SK-N-SH treated with all-trans-retinoic acid at 6 μM for 48 hours (cell line): ENCODE data around the gene GALC.

Source experiments
- ATAC-seq: fragments of 200-7000 bp; cut with Tn5 transposase; 3 replicates; pipeline ENCODE4 v1.9.1; 2020; ENCODE audit warnings: mild to moderate bottlenecking, moderate library complexity
- ARNTL ChIP-seq: fragments of 450-650 bp; formaldehyde crosslinking; IDR thresholded peaks from 2 replicates; pipeline ENCODE4 v1.5.0; 2020; ENCODE audit warnings: low read depth, mild to moderate bottlenecking, moderate library complexity, borderline replicate concordance
- BACH2 ChIP-seq: fragments of 250-450 bp; sonication (Bioruptor Pico); IDR thresholded peaks from 2 replicates; pipeline ENCODE4 v1.9.0; 2021; ENCODE audit warnings: mild to moderate bottlenecking, borderline replicate concordance
- CREB5 ChIP-seq: fragments of 250-450 bp; sonication (Bioruptor Pico); IDR thresholded peaks from 2 replicates; pipeline ENCODE4 v1.5.1; 2020; ENCODE audit warnings: low read depth, mild to moderate bottlenecking, moderate library complexity
- CSDC2 ChIP-seq: fragments of 250-450 bp; sonication (Bioruptor Pico); IDR thresholded peaks from 2 replicates; pipeline ENCODE4 v1.5.0; 2020; ENCODE audit warnings: mild to moderate bottlenecking, moderate library complexity
- ESRRG ChIP-seq: fragments of 250-450 bp; sonication (Bioruptor Pico); IDR thresholded peaks from 2 replicates; pipeline ENCODE4 v1.6.1; 2021; ENCODE audit warnings: mild to moderate bottlenecking
- GLIS3 ChIP-seq: fragments of 250-450 bp; sonication (Bioruptor Pico); IDR thresholded peaks from 2 replicates; pipeline ENCODE4 v1.5.0; 2020; ENCODE audit warnings: mild to moderate bottlenecking, moderate library complexity
- ISL1 ChIP-seq: fragments of 250-450 bp; sonication (Bioruptor Pico); IDR thresholded peaks from 2 replicates; pipeline ENCODE4 v2.1.2; 2022; ENCODE audit warnings: mild to moderate bottlenecking, moderate library complexity
- OSR1 ChIP-seq: fragments of 250-450 bp; sonication (Bioruptor Pico); IDR thresholded peaks from 2 replicates; pipeline ENCODE4 v1.8.0; 2022; ENCODE audit warnings: moderate library complexity, mild to moderate bottlenecking, inconsistent platforms
- PATZ1 ChIP-seq: fragments of 250-450 bp; sonication (Bioruptor Pico); IDR thresholded peaks from 2 replicates; pipeline ENCODE4 v1.8.0; 2020; ENCODE audit warnings: mild to moderate bottlenecking, moderate library complexity, borderline replicate concordance
- POU6F1 ChIP-seq: fragments of 250-450 bp; sonication (Bioruptor Pico); IDR thresholded peaks from 2 replicates; pipeline ENCODE4 v1.8.0; 2021; ENCODE audit warnings: low read depth, mild to moderate bottlenecking, moderate library complexity, borderline replicate concordance
- PPARA ChIP-seq: fragments of 250-450 bp; sonication (Bioruptor Pico); IDR thresholded peaks from 2 replicates; pipeline ENCODE4 v1.5.0; 2020; ENCODE audit warnings: mild to moderate bottlenecking, borderline replicate concordance
- RARB ChIP-seq: fragments of 250-450 bp; sonication (Bioruptor Pico); IDR thresholded peaks from 2 replicates; pipeline ENCODE4 v1.8.0; 2021; ENCODE audit warnings: mild to moderate bottlenecking, moderate library complexity
- SNAI2 ChIP-seq: fragments of 250-450 bp; sonication (Bioruptor Pico); IDR thresholded peaks from 2 replicates; pipeline ENCODE4 v1.5.0; 2020; ENCODE audit warnings: mild to moderate bottlenecking, moderate library complexity
- TCF4 ChIP-seq: fragments of 250-450 bp; sonication (Bioruptor Pico); IDR thresholded peaks from 2 replicates; pipeline ENCODE4 v1.8.0; 2021; ENCODE audit warnings: mild to moderate bottlenecking, moderate library complexity, borderline replicate concordance
- TOX ChIP-seq: fragments of 250-450 bp; sonication (Bioruptor Pico); IDR thresholded peaks from 2 replicates; pipeline ENCODE4 v1.8.0; 2021; ENCODE audit warnings: mild to moderate bottlenecking, moderate library complexity, borderline replicate concordance
- TSHZ2 ChIP-seq: fragments of 250-450 bp; sonication (Bioruptor Pico); IDR thresholded peaks from 2 replicates; pipeline ENCODE4 v1.5.0; 2020; ENCODE audit warnings: mild to moderate bottlenecking, moderate library complexity
- ZC3H10 ChIP-seq: fragments of 250-450 bp; sonication (Bioruptor Pico); IDR thresholded peaks from 2 replicates; pipeline ENCODE4 v1.5.1; 2021; ENCODE audit warnings: mild to moderate bottlenecking, moderate library complexity
- ZFP3 ChIP-seq: fragments of 250-450 bp; sonication (Bioruptor Pico); IDR thresholded peaks from 2 replicates; pipeline ENCODE4 v1.5.0; 2020; ENCODE audit warnings: mild to moderate bottlenecking, moderate library complexity
- ZFP30 ChIP-seq: fragments of 450-650 bp; formaldehyde crosslinking; IDR thresholded peaks from 2 replicates; pipeline ENCODE4 v1.5.0; 2022; ENCODE audit warnings: mild to moderate bottlenecking, moderate library complexity
- ZNF70 ChIP-seq: fragments of 450-650 bp; formaldehyde crosslinking; IDR thresholded peaks from 2 replicates; pipeline ENCODE4 v1.5.0; 2020; ENCODE audit warnings: mild to moderate bottlenecking, moderate library complexity
- ZNF8 ChIP-seq: fragments of 450-650 bp; formaldehyde crosslinking; IDR thresholded peaks from 2 replicates; pipeline ENCODE4 v1.5.0; 2020; ENCODE audit warnings: mild to moderate bottlenecking, moderate library complexity

The GALC gene

GRCh38 chr14:87894920-87895319 is 98.1 kb downstream of the GALC start (continued):
- TF ChIP-seq PATZ1 (CRISPR knock-in tag) = no peak
- no peak for TF ChIP-seq ESRRG
- no peak for TF ChIP-seq ARNTL (CRISPR knock-in tag)
- TF ChIP-seq POU6F1 (CRISPR knock-in tag) = no peak
- TF ChIP-seq ZNF8 (CRISPR knock-in tag) = no peak
- TF ChIP-seq ZFP30 (CRISPR knock-in tag) = no peak
- no peak for TF ChIP-seq GLIS3
- no peak for TF ChIP-seq CSDC2 (CRISPR knock-in tag)
- TF ChIP-seq OSR1 = no peak
- no peak for TF ChIP-seq ISL1

- ATAC-seq = no peak
- TF ChIP-seq ISL1 (no peak), TSHZ2 (CRISPR knock-in tag) (no peak), ZFP3 (CRISPR knock-in tag) (no peak), PPARA (no peak), ZC3H10 (CRISPR knock-in tag) (no peak), RARB (CRISPR knock-in tag) (no peak), GLIS3 (no peak)
- TF ChIP-seq, all 23 proteins: peak for 0
Observed at GRCh38 chr14:87892763-87893162, 100.2 kb downstream of the GALC start.

DNA sequence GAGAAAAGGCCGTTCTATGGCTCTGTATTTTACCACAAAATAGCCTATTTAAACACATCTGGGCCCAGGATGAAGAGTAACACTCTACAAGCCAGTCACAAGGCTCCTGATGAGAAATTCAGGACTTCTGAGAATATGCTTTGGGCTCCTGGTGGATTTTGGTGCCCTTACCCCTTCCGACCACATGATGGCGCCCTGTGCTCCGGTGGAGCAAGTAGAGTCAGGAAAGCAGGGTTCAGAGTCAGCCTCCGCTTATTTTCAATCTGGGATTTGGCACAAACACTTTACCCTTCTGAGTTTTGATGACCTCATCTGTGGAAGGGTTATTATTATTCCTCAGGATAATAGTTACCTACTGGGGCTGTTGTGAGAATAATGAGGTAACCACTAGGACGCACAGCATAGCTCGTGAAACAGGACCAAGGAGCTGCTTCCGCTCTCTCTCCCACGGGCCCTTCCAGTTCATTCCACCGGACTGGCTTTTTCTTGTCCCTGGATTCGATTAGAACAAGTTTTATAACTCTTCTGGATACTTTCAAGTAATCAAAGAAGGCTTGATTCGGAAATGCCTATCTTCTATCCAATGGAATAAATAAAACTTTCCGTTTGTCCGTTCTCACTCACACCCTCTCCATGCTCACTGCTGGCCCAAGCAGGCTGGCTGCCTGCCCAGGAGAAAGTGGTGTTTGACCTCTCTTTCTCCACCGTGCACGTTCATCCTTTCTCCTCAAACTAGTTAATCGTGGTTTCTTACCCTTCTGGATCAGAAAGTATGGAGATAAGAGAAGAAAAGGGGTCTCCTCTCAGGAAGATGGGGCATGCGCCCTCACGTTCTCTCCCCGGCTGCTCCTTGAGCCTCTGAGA is 104.6 kb downstream of the GALC start:
- no peak for TF ChIP-seq POU6F1 (CRISPR knock-in tag)
- no peak for TF ChIP-seq GLIS3
- TF ChIP-seq RARB (CRISPR knock-in tag) = no peak
- TF ChIP-seq ZFP3 (CRISPR knock-in tag) = no peak
- TF ChIP-seq ZFP30 (CRISPR knock-in tag) = no peak
- TF ChIP-seq CREB5 = no peak
- no peak for TF ChIP-seq TOX (CRISPR knock-in tag)
- TF ChIP-seq ARNTL (CRISPR knock-in tag) = no peak
- no peak for TF ChIP-seq ZC3H10 (CRISPR knock-in tag)
- TF ChIP-seq, all 23 proteins: peak for 0
- no peak for ATAC-seq

DNA sequence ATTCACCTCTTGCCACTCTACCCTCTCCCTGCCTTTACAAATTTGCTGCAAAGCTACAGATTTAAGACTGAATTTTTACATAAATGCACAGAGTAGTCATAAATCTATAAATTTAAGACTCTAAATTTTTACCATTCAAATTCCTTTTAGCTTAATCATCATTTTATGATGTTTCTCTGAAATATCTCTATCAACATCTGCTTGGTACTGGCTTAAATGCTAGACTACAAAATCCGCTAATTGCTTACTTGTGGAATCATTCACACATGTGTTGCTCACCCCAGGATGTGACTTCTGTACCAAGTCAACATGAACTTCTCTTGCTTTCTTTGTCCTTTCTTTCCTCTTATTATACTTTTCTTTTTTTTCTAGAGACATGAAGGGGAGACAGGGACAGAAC is 109.2 kb downstream of the GALC start:
- no peak for ATAC-seq
- TF ChIP-seq PATZ1 (CRISPR knock-in tag) (no peak), ZNF70 (CRISPR knock-in tag) (no peak), TCF4 (CRISPR knock-in tag) (no peak), SNAI2 (CRISPR knock-in tag) (no peak), ARNTL (CRISPR knock-in tag) (no peak), RARB (CRISPR knock-in tag) (no peak), BACH2 (CRISPR knock-in tag) (no peak), CSDC2 (CRISPR knock-in tag) (no peak), ZC3H10 (CRISPR knock-in tag) (no peak), ZNF8 (CRISPR knock-in tag) (no peak), CREB5 (no peak)
